HG03066 (cell line): Measurements from ENCODE around the gene NPHP4.

ENCODE experiments used
- ATAC-seq: cut with Tn5 transposase; IDR thresholded peaks from one replicate; pipeline ENCODE4 v1.9.1; 2021; ENCODE audit warnings: low read depth; ENCODE audit not compliant: unreplicated experiment

Gene NPHP4

GRCh38 chr1:5975133-5975880, 16.9 kb downstream of the NPHP4 start:
- no peak for ATAC-seq

GRCh38 chr1:5974631-5975030, 17.6 kb downstream of the NPHP4 start:
- ATAC-seq, result no peak

- no peak for ATAC-seq
These were observed 18.5 kb downstream of the NPHP4 start for GRCh38 chr1:5973771-5974170.

GRCh38 chr1:5972198-5972520, 20.1 kb downstream of the NPHP4 start:
- ATAC-seq, result no peak

- ATAC-seq, result no peak
These were observed 20.6 kb downstream of the NPHP4 start for GRCh38 chr1:5971471-5972197.

GRCh38 chr1:5970610-5971273, 21.5 kb downstream of the NPHP4 start:
- ATAC-seq, result no peak

- no peak for ATAC-seq
These were observed 23.1 kb downstream of the NPHP4 start for GRCh38 chr1:5969168-5969567.

GRCh38 chr1:5968161-5968736, 24.0 kb downstream of the NPHP4 start:
- no peak for ATAC-seq

- no peak for ATAC-seq
These were observed 24.7 kb downstream of the NPHP4 start for GRCh38 chr1:5967351-5968160.

- ATAC-seq, result no peak
These were observed 25.6 kb downstream of the NPHP4 start for GRCh38 chr1:5966543-5967205.

GRCh38 chr1:5965586-5966131, 26.6 kb downstream of the NPHP4 start:
- no peak for ATAC-seq

GRCh38 chr1:5962265-5963105, 29.7 kb downstream of the NPHP4 start:
- no peak for ATAC-seq

- ATAC-seq, result no peak
These were observed 30.6 kb downstream of the NPHP4 start for GRCh38 chr1:5961601-5962000.

- no peak for ATAC-seq
These were observed 31.9 kb downstream of the NPHP4 start for GRCh38 chr1:5960336-5960735.

GRCh38 chr1:5959667-5960230, 32.5 kb downstream of the NPHP4 start:
- ATAC-seq, result no peak

GRCh38 chr1:5959087-5959486, 33.1 kb downstream of the NPHP4 start:
- ATAC-seq, result no peak

- ATAC-seq, result no peak
These were observed 36.0 kb downstream of the NPHP4 start for GRCh38 chr1:5956022-5956830.

- ATAC-seq, result no peak
These were observed 36.7 kb downstream of the NPHP4 start for GRCh38 chr1:5955479-5955977.
